ENCODE data around the gene ISOC2.

The ISOC2 gene

DNA sequence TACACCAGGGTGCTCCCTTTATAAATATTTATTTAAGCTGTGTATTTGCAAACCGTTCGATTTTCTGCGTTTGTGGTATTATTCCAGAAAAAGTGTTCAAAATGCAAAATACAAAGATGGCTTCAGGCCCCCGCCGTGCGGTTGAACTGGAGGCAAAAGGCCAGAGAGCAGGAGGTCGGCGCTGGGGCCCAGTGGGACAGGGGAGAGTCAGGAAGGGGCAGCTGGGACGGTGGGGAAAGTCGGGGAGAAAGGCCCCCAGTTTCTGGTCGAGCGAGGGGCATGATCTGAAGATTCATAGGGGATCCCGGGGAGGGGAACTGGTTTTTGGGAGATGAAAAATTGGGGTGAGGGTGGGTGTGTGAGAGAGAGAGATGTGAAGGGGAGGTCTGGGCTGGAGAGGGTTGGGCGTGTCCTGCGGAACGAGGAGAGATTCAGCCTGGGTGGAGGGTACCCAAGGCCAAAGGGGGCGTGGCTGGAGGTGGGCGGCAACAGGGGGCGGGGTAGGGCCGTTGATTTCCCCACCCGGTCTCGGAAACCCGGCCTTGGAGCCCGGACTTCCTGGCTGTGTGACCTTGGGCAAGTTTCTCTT is 678 bp downstream of the ISOC2 start:
- no peak for TF ChIP-seq TARDBP (IDR thresholded peaks at IDR 0.05)
- no peak for TF ChIP-seq ZNF384 (IDR thresholded peaks at IDR 0.05)
- TF ChIP-seq FOXA1 (IDR thresholded peaks at IDR 0.05) = no peak
- no peak for TF ChIP-seq SP1 (IDR thresholded peaks at IDR 0.05)
- ChIA-PET POLR2A (interaction anchor here (0.9 kb wide), 1 partner anchor 343 kb away, joined by 3 read pairs; the partner anchor contains the start of gene PPP1R12C), CTCF (no interaction called here)
- peak; percentile 71 for DNase-seq (ENCODE audit: extremely low spot score)

- TF ChIP-seq HDGF (IDR thresholded peaks at IDR 0.05; ENCODE audit: borderline replicate concordance) (no peak), SUZ12 (IDR thresholded peaks at IDR 0.05) (no peak), ZNF384 (IDR thresholded peaks at IDR 0.05) (no peak), ELF4 (IDR thresholded peaks at IDR 0.05) (no peak), BHLHE40 (IDR thresholded peaks at IDR 0.05; ENCODE audit: borderline replicate concordance) (no peak), NFRKB (IDR thresholded peaks at IDR 0.05) (no peak), FOXK2 (IDR thresholded peaks at IDR 0.05) (no peak), LEF1 (IDR thresholded peaks at IDR 0.05; ENCODE audit: borderline replicate concordance) (no peak), FOXM1 (IDR thresholded peaks at IDR 0.05; ENCODE audit: borderline replicate concordance) (no peak), ARNT (IDR thresholded peaks at IDR 0.05) (no peak), CTBP1 (IDR thresholded peaks at IDR 0.05; ENCODE audit: borderline replicate concordance) (no peak)
- TF ChIP-seq, protein P1, sequence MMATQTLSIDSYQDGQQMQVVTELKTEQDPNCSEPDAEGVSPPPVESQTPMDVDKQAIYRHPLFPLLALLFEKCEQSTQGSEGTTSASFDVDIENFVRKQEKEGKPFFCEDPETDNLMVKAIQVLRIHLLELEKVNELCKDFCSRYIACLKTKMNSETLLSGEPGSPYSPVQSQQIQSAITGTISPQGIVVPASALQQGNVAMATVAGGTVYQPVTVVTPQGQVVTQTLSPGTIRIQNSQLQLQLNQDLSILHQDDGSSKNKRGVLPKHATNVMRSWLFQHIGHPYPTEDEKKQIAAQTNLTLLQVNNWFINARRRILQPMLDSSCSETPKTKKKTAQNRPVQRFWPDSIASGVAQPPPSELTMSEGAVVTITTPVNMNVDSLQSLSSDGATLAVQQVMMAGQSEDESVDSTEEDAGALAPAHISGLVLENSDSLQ (IDR thresholded peaks at IDR 0.05) = no peak
- ChIA-PET POLR2A (interaction anchor here (0.9 to 1.1 kb wide), 2 partner anchors 16 to 343 kb away, joined by 3 read pairs; partner anchors contain the start of genes PPP1R12C and ZNF628), CTCF (interaction anchor here (0.7 kb wide), 1 partner anchor 294 kb away, joined by 3 read pairs; the partner anchor contains the start of gene DNAAF3)
- no peak for DNase-seq (ENCODE audit: extremely low spot score)
Measured at GRCh38 chr19:55459950-55460657, 1.3 kb downstream of the ISOC2 start.

- DNase-seq (ENCODE audit: extremely low spot score) = no peak
- POLR2A ChIA-PET = interaction anchor here (0.9 to 1.1 kb wide), 2 partner anchors 17 to 342 kb away, joined by 3 read pairs; partner anchors contain the start of genes PPP1R12C and ZNF628
- TF ChIP-seq SP1 (IDR thresholded peaks at IDR 0.05) (no peak), NFRKB (IDR thresholded peaks at IDR 0.05) (no peak), L3MBTL2 (conservative IDR thresholded peaks at IDR 0.05) (no peak), SUZ12 (IDR thresholded peaks at IDR 0.05) (no peak), ELF4 (IDR thresholded peaks at IDR 0.05) (no peak), LEF1 (IDR thresholded peaks at IDR 0.05; ENCODE audit: borderline replicate concordance) (no peak), BHLHE40 (IDR thresholded peaks at IDR 0.05; ENCODE audit: borderline replicate concordance) (no peak), FOXK2 (IDR thresholded peaks at IDR 0.05) (no peak), TARDBP (IDR thresholded peaks at IDR 0.05) (no peak), HDGF (IDR thresholded peaks at IDR 0.05; ENCODE audit: borderline replicate concordance) (no peak), ZNF384 (IDR thresholded peaks at IDR 0.05) (no peak)
- TF ChIP-seq, protein P1 (IDR thresholded peaks at IDR 0.05) = no peak
- CTCF ChIA-PET = interaction anchor here (0.7 kb wide), 1 partner anchor 293 kb away, joined by 3 read pairs; the partner anchor contains the start of gene DNAAF3
Measured at GRCh38 chr19:55459551-55459949, 1.9 kb downstream of the ISOC2 start.

DNA sequence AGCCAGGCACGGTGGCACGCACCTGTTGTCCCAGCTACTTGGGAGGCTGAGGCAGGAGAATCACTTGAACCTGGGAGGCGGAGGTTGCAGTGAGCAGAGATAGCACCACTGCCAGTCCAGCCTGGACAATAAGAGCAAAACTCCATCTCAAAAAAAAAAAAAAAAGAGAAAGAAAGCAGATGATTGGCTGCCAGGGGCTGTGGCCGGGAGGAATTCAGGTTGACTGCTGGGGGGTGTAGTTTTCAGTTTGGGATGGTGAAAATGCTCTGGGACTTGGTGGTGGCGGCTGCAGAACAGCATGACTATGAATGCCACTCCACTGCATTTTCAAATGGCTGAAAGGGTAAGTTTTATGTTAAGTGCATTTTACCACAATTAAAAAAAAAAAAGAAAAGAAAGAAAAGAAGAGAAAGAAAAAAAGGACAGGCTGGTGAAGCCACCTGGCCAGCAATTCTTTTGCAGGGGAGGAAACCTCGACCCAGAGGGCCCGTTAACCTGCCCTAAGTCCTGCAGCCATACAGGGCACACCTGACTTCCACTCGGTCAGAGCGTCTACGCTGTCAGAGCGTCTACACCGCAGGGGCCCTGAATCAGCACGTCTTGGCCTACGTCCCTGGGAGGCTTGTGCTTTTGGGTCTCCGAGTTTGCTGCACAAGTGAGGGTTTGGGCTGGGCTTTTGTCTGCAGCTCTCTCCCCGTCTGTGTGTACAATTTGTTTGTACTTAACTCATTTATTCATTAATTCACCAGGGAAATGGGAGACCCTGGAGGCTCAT is 3.6 kb downstream of the ISOC2 start:
- ChIA-PET CTCF (no interaction called here), POLR2A (no interaction called here)
- DNase-seq (ENCODE audit: extremely low spot score) = no peak
- TF ChIP-seq SP1 (IDR thresholded peaks at IDR 0.05) (no peak), ZNF384 (IDR thresholded peaks at IDR 0.05) (no peak), NFRKB (IDR thresholded peaks at IDR 0.05) (no peak), LEF1 (IDR thresholded peaks at IDR 0.05; ENCODE audit: borderline replicate concordance) (no peak), SUZ12 (IDR thresholded peaks at IDR 0.05) (no peak), FOXK2 (IDR thresholded peaks at IDR 0.05) (no peak), L3MBTL2 (conservative IDR thresholded peaks at IDR 0.05) (no peak), HDGF (IDR thresholded peaks at IDR 0.05; ENCODE audit: borderline replicate concordance) (no peak), BHLHE40 (IDR thresholded peaks at IDR 0.05; ENCODE audit: borderline replicate concordance) (no peak), CTBP1 (IDR thresholded peaks at IDR 0.05; ENCODE audit: borderline replicate concordance) (no peak), FOXA1 (IDR thresholded peaks at IDR 0.05) (no peak), ARNT (IDR thresholded peaks at IDR 0.05) (no peak), ELF4 (IDR thresholded peaks at IDR 0.05) (no peak), FOXM1 (IDR thresholded peaks at IDR 0.05; ENCODE audit: borderline replicate concordance) (no peak)
- TF ChIP-seq, protein P1 (IDR thresholded peaks at IDR 0.05) = no peak

GRCh38 chr19:55456347-55456746 is 5.1 kb downstream of the ISOC2 start:
- ChIA-PET POLR2A (no interaction called here), CTCF (no interaction called here)
- no peak for DNase-seq (ENCODE audit: extremely low spot score)
- TF ChIP-seq ELF4 (IDR thresholded peaks at IDR 0.05) = no peak
- TF ChIP-seq LEF1 (IDR thresholded peaks at IDR 0.05; ENCODE audit: borderline replicate concordance) = no peak
- no peak for TF ChIP-seq BHLHE40 (IDR thresholded peaks at IDR 0.05; ENCODE audit: borderline replicate concordance)
- no peak for TF ChIP-seq SUZ12 (IDR thresholded peaks at IDR 0.05)
- TF ChIP-seq FOXK2 (IDR thresholded peaks at IDR 0.05) = no peak
- TF ChIP-seq SP1 (IDR thresholded peaks at IDR 0.05) = no peak
